Mucosa of stomach (tissue), 1 donor: ENCODE measurements around the gene GUCD1.

Experiments used
- H3K27me3 ChIP-seq: one replicate; pipeline ENCODE4 v1.7.0; 2013; ENCODE audit warnings: mild to moderate bottlenecking, low read length; ENCODE audit not compliant: control insufficient read depth, insufficient read depth
- H3K36me3 ChIP-seq: one replicate; pipeline ENCODE4 v1.7.0; 2013; ENCODE audit warnings: low read length; ENCODE audit not compliant: control insufficient read depth, insufficient read depth
- H3K4me1 ChIP-seq: one replicate; pipeline ENCODE4 v1.7.0; 2013; ENCODE audit warnings: mild to moderate bottlenecking, low read length; ENCODE audit not compliant: control insufficient read depth, insufficient read depth
- H3K4me3 ChIP-seq: one replicate; pipeline ENCODE4 v1.7.0; 2013; ENCODE audit warnings: low read length
- H3K9ac ChIP-seq: one replicate; pipeline ENCODE4 v1.7.0; 2013; ENCODE audit warnings: mild to moderate bottlenecking, low read length, moderate library complexity
- H3K9me3 ChIP-seq: one replicate; pipeline ENCODE4 v1.7.0; 2013; ENCODE audit warnings: mild to moderate bottlenecking, low read length, moderate library complexity; ENCODE audit not compliant: control insufficient read depth
- donor health status: Pancreatic carcinoma.

Gene GUCD1

DNA sequence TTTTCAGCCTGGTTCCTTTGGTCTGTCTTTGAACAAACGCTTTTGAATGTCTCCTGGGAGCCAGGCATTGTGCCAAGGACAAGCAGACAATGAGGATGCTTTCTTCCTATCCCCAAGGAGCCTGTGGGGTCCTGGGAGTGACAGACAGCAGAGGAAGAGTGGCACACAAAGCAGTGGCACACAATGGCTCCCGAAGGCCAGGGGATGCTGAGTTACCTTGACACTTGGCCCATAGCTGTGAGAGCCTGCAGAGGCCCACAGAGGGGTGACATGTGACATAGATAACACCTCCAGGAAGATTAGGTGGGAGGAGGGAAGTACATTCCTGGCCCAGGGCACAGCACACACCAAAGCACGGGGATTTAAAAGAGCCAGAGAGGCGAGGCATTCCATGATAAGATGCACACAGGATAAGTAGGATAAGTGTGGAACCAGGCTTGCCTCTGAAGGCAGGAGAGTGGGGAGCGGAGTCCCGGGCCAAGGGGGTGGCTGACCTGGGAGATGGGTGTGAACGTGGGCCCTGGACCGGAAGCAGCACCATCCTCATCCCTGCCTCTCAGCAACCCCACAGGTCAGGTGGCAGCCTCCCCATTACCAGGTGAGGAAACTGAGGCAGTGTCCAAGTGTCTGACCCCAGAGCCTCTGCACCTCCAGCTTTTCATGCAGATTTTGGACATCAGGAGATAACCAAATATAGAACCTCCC, 53.5 kb downstream of the GUCD1 start:
- no peaks in the 10 kb centered on the region for H3K9me3 ChIP-seq
- no peaks in the 10 kb centered on the region for H3K36me3 ChIP-seq
- no peak overlapping the region for H3K4me3 ChIP-seq
- H3K4me1 ChIP-seq, result peaks cover 4% of the 10 kb centered on the region
- H3K27me3 ChIP-seq, result no peaks in the 10 kb centered on the region
- no peak overlapping the region for H3K9ac ChIP-seq

DNA sequence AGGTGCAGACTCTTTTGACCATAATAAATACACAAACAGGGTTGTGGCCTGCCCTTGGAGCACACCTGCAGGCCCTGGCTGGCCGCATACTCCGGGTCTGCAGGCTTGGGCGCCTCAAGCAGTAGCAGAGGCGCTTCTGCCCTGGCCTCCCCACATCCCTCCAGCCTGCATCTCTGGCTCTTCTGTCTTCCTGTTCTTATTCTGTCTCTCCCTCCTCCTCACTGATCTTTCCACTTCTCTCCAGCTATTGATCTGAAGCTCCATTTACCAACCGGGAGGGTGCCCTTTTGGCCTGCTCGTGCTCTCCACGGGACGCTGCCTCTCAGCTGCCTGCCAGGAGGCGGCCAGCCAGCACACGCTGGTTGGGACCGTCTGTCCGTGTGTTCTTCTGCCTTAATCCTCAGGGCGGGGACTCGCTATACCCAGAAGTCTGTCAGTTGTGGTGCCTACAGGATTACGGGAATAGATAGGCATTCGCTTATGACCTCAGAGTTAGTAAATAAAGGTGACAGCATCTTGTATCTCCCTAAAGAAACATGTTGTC, 54.6 kb downstream of the GUCD1 start:
- Histone ChIP-seq H3K27me3 (peaks cover 7% of the 10 kb centered on the region), H3K4me1 (no peaks in the 10 kb centered on the region), H3K9ac (no peak overlapping the region), H3K36me3 (no peaks in the 10 kb centered on the region), H3K9me3 (no peaks in the 10 kb centered on the region), H3K4me3 (no peak overlapping the region)

DNA sequence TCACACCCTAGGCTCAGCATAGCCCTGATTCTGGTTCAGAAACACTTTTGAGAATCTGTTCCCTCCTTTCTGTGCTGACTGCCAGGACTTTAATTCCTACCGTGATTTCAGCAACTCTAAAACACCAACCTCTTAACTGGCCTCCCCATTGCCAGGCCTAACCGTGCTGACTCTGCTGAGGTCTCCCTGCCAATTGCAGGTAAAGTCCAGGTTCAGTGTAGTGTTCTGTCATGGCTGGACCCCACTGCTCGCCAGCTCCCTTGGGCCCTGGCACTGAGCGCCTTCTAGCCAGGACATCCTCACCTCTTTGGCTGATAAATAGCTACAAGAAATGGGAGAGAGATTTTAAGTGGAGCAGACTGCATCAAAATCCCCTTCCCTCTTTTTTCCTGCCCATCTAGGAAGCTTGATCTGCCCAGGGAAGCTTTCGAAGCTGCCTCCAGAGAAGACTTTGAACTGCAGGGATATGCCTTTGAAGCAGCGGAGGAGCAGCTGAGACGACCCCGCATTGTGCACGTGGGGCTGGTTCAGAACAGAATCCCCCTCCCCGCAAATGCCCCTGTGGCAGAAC, 55.1 kb downstream of the GUCD1 start:
- H3K36me3 ChIP-seq, result no peaks in the 10 kb centered on the region
- no peak overlapping the region for H3K9ac ChIP-seq
- H3K4me1 ChIP-seq, result no peaks in the 10 kb centered on the region
- H3K27me3 ChIP-seq, result peaks cover 13% of the 10 kb centered on the region
- H3K4me3 ChIP-seq, result no peak overlapping the region
- no peaks in the 10 kb centered on the region for H3K9me3 ChIP-seq

DNA sequence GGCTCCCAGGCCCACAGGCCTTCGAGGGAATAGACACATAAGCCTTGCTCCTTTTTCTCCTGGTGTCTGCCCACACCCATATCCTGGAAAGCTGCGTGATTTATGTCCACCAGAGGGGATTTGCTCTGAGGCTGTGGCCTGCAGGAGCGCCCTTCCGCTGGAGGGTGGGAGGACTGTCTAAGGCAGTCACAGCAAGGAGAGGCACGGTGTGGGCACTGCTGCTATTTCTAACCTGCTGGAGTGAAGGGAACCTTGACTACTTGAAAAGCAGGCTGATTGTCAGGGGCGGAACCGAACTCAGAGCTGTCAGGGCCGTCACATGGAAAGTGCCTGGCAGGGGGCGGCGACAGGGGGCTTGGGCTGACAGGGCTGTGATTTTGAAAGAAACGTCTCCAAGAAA, 56.1 kb downstream of the GUCD1 start:
- Histone ChIP-seq H3K36me3 (no peaks in the 10 kb centered on the region), H3K27me3 (peaks cover 23% of the 10 kb centered on the region), H3K4me1 (peaks cover 9% of the 10 kb centered on the region), H3K9me3 (no peaks in the 10 kb centered on the region), H3K9ac (no peak overlapping the region), H3K4me3 (no peak overlapping the region)

DNA sequence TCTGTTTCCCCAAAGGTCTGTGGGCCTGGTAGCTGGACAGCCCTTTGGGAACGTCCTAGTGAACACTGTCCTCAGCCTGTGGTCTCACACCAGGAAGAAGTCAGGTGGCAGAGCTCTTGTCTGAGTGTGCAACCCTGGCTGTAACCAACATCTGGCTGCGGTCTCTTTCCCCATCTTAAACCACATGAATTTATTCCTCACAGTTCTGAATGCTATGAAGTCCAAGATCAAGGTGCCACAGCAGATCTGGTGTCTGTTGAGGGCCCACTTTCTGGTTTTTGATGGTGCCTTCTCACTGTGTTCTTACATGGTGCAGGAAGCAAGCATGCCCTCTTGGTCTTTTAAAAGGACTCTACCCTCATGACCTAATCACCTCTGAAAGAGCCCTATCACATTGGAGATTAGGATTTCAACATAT, 57.1 kb downstream of the GUCD1 start:
- H3K27me3 ChIP-seq, result peaks cover 29% of the 10 kb centered on the region
- no peaks in the 10 kb centered on the region for H3K36me3 ChIP-seq
- no peak overlapping the region for H3K4me3 ChIP-seq
- H3K4me1 ChIP-seq, result peaks cover 10% of the 10 kb centered on the region
- no peak overlapping the region for H3K9ac ChIP-seq
- no peaks in the 10 kb centered on the region for H3K9me3 ChIP-seq

DNA sequence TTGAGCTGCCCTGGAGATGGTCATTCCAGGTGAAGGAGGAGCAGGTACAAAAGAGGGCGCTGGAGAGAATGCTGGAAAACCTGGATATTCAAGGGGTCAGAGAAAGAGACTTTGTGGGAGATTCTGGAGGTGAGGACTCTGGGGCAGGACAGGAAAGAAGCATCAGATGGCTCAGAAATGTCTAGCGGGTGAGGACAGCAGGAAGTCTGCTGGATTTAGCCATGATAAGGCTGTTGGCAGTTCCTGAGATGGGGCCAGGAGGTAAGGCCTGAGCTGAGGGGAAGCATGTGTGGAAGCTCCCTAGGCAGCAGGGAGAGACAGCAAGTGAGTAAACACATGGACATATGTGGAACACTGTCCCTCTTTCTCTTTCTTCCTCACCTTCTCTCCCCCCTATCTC, 58.3 kb downstream of the GUCD1 start:
- peaks cover 29% of the 10 kb centered on the region for H3K27me3 ChIP-seq
- H3K9me3 ChIP-seq, result no peaks in the 10 kb centered on the region
- no peaks in the 10 kb centered on the region for H3K36me3 ChIP-seq
- H3K4me3 ChIP-seq, result no peak overlapping the region
- peaks cover 10% of the 10 kb centered on the region for H3K4me1 ChIP-seq
- no peak overlapping the region for H3K9ac ChIP-seq

DNA sequence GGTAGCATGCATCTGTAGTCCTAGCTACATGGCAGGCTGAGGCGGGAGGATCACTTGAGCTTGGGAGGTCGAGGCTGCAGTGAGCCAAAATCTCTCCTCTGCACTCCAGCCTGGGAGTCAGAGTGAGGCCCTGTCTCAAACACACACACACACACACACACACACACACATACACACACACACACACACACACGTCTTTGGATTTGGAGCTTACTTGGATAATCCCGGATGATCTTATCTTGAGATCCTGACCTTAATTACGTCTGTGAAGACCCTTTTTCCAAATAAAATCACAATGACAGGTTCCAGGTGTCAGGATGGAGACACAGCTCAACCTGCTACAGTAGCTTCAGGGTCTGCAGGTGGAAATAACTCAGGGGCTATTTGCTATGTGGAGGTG, 58.7 kb downstream of the GUCD1 start:
- Histone ChIP-seq H3K27me3 (peaks cover 29% of the 10 kb centered on the region), H3K4me1 (peaks cover 10% of the 10 kb centered on the region), H3K36me3 (no peaks in the 10 kb centered on the region), H3K4me3 (no peak overlapping the region), H3K9me3 (no peaks in the 10 kb centered on the region), H3K9ac (no peak overlapping the region)

DNA sequence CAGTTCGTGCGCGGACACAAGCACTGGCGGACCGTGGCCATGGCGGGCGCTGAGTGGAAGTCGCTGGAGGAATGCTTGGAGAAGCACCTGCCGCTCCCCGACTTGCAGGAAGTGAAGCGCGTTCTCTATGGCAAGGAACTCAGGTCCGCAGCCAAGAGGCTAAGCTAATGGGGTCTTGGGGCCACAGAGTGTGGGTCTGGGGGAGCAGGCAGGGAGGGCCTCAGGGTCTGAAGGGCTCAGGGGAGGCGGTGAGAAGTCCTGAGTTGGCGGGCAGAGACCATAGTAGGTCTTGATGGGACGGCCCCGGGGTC, 59.6 kb downstream of the GUCD1 start:
- no peaks in the 10 kb centered on the region for H3K9me3 ChIP-seq
- H3K4me1 ChIP-seq, result peaks cover 10% of the 10 kb centered on the region
- H3K4me3 ChIP-seq, result no peak overlapping the region
- H3K9ac ChIP-seq, result no peak overlapping the region
- peaks cover 29% of the 10 kb centered on the region for H3K27me3 ChIP-seq
- H3K36me3 ChIP-seq, result no peaks in the 10 kb centered on the region

DNA sequence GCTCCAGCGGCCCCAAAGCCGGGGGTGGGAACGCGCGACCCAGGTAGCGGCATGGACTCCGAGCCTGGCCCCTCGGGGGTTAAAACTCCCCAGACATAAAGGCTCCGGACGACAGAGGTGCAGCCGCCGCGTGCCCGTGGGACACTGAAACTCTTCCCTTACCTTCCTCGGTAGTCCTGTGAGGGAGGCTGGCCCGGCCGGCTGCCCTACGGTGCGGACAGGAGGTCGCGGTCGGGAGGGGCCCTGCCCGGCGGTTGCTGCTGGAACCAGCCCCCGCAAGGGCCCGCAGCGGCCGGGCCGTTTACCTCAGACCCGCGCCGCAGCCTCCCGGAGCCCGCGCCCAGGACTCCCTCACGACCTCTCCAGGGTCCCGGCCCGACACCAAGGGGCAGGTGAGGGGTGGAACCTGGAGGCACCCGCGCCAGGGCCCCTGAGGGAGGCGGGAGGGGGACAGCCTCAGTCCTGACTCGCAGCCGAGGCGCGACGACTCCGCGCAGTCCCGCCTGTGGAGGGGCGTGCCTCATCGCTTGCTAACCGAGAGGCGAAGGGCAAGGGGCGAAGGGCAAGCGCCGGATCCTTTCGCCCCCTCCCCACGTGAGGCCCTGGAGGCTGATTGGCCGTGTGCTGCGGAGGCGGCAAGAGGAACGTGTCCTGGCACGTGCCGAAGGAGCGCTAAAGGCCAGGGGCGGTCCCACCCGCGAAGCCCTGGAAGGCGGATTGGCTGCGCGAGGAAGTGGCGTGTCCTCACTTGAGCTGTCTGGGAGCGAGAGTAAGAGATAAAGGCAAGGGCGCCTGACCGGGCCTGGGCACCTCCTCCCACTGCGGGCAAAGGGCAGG, 60.2 kb downstream of the GUCD1 start, which contains the start of gene UPB1:
UPB1 (plus strand) TSS at position 805 of the 837 bp plus-strand sequence. CDS start 72 bp downstream, outside the sequence.
- Histone ChIP-seq H3K4me1 (peaks cover 10% of the 10 kb centered on the region), H3K36me3 (no peaks in the 10 kb centered on the region), H3K9me3 (no peaks in the 10 kb centered on the region), H3K27me3 (peaks cover 29% of the 10 kb centered on the region), H3K9ac (no peak within 1 kb of the TSS), H3K4me3 (no peak within 1 kb of the TSS)

DNA sequence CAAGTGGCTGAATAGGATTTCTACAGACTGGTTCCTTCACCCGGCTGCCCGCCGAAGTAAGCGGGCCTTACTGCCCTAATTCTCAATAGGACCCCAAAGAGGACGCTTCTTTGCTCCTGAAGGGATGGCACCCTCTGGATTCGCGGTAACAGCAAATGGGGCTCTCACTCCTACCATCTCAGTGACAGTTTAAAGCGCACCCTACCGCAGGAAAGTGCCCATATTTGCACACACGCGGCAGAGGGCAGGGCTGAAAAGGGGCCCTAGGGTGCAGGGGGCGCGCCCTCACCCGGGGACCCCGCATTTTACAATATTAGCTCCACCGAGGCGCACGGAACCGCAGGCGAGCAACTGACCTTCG, 60.8 kb downstream of the GUCD1 start:
- H3K27me3 ChIP-seq, result peaks cover 29% of the 10 kb centered on the region
- no peaks in the 10 kb centered on the region for H3K9me3 ChIP-seq
- no peak overlapping the region for H3K4me3 ChIP-seq
- H3K4me1 ChIP-seq, result peaks cover 10% of the 10 kb centered on the region
- H3K9ac ChIP-seq, result no peak overlapping the region
- no peaks in the 10 kb centered on the region for H3K36me3 ChIP-seq

DNA sequence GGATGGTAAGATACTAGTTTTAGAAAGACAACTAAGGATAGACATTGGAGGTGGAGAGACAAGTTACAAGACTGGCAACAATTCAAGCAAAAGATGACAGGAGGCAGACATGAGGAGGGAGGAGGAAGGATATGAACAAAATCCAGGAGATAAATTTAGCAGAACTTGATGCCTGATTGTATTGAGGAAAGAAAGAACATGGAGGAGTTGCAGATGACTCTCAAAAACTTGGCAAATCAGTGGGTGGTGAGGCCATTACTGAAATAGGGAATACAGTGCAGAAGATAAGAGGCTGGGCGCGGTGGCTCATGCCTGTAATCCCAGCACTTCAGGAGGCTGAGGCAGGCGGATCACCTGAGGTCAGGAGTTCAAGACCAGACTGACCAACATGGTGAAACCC, 62.5 kb downstream of the GUCD1 start:
- peaks cover 29% of the 10 kb centered on the region for H3K27me3 ChIP-seq
- H3K4me3 ChIP-seq, result no peak overlapping the region
- no peaks in the 10 kb centered on the region for H3K9me3 ChIP-seq
- no peak overlapping the region for H3K9ac ChIP-seq
- H3K4me1 ChIP-seq, result peaks cover 10% of the 10 kb centered on the region
- H3K36me3 ChIP-seq, result no peaks in the 10 kb centered on the region
